ENCODE results near the gene E2F4.

E2F4 gene

DNA sequence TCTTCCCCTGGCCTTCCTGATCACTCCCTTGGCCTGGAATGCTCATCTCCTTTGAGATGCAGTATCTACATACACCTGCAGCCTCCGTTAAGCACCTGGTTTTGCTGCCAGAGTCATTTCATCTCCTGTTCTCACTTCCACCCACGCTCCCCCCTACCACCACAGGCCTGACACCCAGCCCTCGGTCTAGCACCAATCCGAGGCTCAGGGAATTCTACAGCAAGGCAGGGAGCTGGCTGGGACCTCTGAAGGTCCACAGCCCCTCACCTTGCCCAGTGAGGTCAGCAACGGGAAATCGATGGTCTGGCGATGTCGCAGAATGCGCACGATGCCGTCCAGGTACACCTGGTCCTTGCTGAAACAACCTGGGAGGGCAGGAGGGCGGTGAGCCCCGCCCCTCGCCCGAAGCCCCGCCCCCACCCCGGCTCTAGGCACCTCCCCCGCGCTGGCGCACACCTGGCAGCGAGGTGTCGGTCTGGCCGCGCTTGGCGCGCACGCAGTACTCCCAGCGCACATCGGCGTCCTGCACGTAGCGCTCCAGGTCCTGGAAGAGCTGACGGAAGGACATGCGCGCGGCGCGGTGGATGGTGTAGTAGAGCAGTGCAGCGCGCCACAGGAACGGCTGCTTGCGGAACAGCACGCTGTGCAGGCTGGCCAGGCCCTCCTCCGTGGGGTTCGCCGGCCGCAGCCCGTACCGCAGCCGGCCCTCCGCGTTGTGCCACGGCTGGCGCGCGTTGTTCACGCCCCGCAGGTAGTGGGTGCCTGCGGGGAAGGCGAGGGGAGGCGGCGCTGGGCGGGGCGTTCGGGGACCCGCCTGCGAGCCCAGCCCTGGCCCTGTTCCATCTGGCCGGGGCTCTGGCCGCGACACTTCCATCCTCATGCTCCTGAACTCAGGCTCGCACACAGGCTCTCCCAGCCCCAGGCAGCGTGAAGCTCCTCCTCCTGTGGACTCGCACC lies 13.9 kb upstream of the E2F4 start:
- DNase-seq, result peak; percentile 92

DNA sequence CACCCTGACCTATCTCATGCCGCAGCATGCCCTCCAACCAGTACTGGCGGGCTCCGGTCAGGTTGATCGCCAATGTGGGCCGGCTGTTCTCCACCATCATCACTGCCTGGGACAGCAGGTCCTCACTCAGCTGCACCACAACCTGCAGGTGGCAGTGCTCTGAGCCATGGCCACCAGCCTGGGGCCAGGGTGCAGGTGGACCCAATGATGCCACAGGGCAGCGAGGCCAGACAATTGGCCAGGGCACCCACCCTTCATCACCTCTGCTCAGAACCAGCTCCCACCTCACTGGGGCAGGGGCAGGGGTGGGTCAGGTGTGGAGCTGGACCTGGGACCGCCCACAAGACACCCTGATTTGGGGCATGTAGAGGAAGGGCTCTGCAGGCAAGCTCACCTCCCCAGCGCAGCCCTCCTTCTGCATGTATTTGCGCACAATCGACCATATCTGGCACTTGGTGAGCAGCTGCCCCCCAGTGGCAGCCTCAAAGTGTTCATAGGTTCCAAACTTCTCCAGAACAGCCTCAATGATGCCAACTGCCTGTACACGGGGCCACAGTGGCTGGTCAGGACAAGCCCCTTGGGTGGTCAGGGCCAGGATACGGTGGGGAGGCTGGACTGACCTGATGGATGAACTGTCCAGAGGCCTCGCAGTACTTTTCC lies 12.4 kb upstream of the E2F4 start:
- no peak for DNase-seq

DNA sequence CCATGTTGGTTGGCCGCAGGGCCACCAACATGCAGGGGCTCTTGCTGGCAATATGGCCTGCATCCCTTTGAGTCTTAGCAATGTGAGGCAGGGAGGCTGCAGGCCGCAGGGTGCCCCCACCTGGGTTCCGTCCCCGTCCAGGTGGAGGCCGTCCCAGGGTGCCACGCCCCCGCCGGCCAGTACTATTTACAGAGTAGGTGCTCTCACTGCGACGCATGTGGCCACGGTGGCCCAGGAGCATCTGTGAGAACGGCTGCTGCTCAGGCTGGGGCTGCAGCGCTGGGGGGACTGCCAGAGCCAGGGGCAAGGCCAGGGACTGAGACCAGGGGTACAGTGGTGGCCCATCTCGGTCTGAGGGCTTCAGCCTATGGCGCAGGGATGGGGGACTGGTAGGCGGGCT lies 11.8 kb upstream of the E2F4 start:
- no peak for DNase-seq

DNA sequence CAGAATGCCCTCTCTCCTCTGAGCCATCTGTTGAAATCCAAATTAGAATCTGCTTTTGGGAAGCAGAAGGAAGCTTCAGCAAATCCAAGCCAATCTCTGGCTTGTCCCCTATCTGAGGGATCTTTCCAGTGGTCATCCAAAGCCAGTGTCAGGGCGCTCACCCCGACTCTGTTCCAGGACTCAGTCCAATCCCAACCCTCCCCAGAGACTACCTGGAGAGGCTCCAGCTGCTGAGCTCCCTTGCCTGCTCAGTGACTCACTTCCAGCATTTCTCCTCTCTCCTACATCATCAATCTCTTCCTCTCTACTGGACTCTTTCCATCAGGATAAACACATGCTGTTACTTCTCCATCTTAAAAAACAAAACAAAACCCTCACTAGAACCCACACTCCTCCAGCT lies 10.6 kb upstream of the E2F4 start:
- no peak for DNase-seq

DNA sequence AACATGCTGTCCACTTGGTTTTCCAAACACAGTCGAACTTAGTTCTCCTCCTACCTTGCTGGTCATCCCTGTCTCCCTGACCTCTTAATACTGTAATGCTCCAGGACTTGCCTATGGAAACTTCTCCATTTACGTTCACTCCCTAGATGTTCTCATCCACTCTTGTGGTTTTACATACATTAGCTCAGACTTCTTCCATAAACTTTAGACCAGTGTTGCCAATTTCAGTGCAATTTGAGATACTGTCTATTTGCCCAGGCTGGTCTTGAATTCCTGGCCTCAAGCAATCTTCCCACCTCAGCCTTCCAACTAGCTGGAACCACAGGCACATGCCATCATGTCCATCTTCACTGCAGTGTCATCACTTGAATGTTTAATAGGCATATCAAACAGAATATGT lies 9.7 kb upstream of the E2F4 start:
- no peak for DNase-seq

DNA sequence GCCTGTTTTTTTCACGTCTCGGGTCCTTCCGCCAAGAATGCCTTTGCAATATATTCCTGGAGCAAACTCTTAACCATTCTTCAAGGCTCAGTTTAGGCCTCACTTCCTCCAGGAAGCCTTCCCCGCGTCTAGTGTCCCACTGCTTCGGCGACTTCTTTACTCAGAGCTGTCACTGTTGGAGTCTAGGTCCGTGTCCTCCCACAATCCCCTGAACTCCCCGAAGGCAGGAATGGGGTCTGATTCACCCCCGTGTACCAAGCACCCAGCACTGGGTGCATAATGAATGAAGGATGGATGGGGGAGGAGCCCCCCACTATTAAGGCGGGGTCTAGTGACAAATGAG lies 8.7 kb upstream of the E2F4 start:
- DNase-seq, result no peak

DNA sequence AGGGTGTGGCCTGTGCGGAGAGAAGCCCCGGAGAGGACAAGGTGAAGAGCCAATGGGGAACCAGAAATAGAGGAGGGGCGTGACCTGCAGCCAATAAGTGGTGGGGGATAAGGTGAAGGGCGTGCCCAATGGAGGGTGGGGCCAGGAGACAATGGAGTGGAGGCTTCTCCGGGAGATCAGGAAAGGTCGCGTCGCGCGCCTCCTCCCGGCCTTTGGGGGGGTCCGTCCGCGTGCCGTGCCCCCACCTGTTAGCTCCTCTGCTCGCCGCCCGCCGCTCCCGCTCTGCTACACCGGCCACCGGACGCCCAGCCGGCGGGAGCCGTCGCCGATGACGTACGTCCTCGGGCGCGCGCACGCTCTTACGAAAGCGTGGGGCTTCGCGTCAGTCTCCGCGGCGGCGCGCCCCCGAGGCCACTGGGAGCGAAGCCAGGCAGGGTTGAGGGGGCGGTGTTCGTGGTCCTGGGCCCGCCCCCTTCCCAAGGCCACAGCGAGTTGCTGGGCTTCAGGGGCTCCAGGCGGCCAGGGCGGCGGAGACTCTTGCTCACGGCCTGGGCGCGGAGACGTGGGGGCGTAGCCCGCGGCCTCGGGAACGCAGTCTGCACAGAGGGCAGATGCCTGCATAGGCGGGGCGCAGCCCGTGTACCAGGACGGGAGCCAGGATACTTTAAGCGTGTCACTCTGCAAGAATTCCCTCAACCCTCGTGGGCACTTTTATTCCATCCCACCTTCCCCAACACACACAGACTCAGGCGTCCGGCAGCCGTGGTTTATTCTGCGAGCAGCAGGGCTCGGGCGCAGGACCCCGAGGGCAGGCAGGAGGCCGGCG lies 8.1 kb upstream of the E2F4 start, which contains the start of gene MATCAP1:
TSS of gene MATCAP1 (minus strand) at position 337 of the 826 bp plus-strand sequence. CDS start 3,353 bp downstream, outside the sequence.
- peak; percentile 96 for DNase-seq

DNA sequence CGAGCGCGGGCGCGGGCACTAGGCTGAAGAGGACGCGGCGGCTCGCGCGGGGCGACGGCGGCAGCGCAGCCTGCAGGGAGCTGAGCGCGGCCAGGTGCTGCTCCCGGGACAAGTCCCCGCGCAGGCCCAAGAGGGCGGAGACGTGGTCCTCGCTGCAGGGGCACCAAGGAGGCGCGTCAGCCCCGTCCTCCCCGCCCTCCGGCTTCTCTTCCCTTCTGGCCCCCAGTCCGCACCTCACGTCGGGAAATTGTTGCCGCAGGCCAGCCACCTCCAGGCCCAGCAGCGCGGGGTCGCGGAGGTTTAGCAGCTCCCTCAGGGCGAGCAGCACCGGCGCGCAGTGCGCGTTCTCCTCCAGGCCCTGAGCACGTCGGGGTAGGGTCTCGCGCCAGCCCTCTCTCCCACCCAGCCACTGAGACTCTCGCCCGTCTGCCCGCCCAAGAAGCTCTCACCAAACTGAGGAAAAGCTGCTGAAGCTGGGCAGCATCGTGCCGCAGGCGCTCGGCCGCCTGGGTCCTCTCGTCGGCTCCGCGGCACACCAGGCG lies 7.4 kb upstream of the E2F4 start:
- peak; percentile 76 for DNase-seq

DNA sequence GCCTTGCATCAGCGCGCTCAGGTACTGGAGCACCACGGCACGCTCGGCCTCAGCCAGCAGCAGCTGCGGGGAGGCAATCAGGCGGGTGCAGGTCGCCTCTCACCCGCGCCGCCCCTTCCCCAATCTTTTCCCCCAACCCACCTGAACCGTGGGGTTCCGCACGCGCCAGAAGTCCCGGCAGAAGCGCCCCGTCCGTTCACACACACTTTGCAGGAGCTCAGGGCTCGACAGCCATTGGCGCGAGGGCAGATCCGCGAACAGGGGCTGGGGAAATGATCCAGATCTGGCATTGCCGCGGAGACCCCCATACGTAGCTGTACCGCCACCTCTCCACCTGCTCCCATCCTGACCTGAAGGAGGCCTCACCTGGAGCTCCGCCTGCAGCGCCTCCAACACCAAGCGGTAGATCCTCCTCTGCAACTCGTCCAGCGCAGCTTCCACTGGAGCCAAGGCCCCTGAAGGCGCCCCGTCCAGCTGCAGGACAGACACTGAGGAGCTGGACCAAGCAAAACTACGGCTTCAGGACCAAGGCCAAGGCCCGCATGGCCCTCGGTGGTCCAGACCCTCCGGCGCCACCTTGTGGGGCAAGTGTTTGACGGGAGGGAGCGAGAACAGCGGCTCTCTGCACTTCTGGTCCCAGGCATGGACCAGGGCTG lies 6.8 kb upstream of the E2F4 start:
- peak; percentile 80 for DNase-seq

DNA sequence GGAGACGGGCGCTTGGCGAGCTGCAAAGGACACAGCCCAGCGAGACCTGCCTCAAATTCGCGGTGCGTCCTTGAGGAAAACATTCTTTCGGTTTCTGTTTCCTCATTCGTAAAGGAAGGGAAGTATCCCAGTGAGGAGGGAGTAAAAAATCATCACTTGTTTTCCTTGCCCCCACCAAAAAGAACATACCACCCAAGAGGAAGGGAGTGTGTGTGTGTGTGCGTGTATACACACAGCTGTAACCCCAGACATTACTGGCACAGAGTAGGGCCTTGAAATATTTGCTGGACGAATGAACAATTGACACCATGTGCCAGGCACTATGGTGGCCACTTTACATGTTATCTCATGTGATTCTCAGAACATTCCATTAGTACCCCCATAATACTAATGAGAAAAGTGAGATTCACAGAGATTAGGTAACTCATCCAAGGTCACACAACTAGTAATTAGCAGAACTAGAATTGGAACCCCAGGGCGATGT lies 6.3 kb upstream of the E2F4 start:
- DNase-seq, result no peak

DNA sequence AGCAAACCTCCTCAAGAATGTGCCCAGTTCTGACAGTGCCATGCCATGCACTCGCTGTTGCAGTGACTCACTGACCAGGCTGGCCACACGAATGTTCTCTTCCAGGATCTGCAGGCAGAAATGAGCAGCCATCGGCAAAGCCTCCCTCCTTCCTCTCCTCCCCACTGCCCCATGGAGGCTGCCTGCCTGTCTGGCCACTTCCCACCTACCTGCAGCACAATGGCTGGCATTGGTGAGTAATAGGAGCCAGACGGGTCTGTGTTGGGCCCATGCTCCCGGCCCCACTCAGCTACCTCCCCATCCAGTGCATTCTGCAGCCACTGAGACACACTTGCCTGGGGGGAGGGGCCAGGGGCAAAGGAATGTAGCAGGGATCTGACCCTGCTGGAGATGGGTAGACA lies 5.4 kb upstream of the E2F4 start:
- no peak for DNase-seq

DNA sequence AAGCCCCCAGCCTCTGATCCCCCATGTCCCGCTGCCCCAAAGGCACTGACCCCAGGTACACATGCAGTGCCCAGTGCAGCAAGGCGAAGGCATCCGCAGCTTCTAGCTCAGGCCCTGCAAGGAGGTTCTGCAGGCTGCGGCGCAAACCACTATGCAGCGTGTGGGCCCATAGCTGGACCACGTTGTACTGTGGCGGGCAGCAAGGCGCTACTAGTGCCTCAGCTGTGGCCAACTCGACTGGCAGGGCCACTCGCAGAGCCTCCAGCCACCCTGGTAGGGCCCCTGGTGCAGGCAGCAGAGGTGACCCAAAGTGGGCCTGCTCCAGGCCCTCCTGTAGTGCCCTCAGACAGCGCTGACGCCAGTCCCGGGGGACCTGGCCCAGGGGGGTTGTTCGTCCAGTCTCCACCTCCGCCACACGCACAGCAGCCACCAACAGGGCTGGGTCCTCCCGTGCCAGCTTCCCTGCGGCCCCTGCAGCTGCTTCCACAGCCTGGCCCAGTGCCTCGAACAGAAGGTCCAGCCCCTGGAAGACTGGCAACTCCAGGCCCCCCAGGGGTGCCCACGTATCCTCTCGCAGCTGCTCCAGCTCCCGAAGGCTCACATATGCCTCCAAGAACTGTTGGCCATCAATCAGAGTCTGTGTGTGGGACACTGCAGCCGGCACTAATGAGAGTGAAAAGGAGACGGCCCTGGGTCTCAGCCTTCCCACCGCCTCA lies 4.6 kb upstream of the E2F4 start:
- DNase-seq, result no peak

DNA sequence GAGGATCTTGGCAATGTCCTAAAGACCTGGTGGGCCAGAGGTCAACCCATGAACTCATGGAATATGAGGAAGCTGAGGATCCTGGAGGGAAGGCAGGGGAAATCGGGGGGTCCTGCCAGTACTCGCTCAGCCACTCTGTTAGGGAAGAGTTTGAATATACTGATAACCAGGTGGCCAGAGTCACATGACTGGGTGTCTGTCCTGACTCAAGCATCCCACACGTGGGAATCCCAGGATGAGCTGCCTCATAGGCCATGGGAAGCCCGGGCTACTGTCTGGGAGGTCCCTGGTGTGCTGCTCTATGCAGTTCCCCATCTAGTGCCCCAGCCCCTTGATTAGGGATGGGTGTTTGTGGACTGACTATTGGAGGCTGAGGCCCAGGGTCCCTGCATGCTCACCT lies 3.6 kb upstream of the E2F4 start:
- DNase-seq, result no peak

DNA sequence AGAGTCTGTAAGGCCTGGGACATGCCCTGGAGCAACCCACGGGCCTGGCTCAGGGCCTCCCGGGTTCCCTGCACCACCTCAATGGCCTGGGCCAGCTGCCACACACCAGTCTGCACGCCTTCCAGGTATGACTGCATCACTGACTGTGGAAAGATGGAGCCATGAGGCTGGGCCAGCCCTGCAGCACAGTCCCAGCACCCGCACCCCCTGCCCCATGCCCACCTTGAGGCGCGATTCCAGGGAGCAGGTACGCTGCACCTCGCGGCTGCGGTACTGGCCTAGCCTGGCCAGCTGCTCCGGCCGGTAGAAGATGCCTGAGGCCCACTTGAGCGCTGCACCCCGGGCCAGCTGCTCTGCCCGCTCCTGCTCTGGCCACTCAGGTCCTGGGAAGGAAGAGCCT lies 3.2 kb upstream of the E2F4 start:
- DNase-seq, result no peak

DNA sequence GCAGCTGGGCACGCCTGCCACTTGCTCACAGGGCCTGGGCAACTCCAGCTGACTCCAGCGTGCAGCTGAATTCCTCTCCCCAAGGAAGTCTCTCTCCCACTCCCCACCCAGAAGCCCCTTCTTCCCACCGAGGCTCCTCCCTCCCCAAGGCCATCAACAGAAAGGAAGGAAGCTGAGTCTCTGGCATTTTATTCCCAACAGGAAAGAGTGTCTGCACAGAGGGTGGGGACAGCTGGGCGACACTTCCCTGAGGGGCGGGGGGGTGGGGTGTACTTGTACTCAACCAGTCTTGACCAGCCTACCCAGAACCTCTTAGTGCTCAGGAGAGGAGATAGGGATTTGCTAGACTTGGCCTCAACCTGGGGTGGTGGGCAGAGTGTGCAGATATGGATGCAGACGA lies 1.9 kb upstream of the E2F4 start, which contains the start of gene EXOC3L1:
TSS of gene EXOC3L1 (minus strand) at position 96 of the 400 bp plus-strand sequence. CDS start 460 bp downstream, outside the sequence.
- peak; percentile 7 for DNase-seq

DNA sequence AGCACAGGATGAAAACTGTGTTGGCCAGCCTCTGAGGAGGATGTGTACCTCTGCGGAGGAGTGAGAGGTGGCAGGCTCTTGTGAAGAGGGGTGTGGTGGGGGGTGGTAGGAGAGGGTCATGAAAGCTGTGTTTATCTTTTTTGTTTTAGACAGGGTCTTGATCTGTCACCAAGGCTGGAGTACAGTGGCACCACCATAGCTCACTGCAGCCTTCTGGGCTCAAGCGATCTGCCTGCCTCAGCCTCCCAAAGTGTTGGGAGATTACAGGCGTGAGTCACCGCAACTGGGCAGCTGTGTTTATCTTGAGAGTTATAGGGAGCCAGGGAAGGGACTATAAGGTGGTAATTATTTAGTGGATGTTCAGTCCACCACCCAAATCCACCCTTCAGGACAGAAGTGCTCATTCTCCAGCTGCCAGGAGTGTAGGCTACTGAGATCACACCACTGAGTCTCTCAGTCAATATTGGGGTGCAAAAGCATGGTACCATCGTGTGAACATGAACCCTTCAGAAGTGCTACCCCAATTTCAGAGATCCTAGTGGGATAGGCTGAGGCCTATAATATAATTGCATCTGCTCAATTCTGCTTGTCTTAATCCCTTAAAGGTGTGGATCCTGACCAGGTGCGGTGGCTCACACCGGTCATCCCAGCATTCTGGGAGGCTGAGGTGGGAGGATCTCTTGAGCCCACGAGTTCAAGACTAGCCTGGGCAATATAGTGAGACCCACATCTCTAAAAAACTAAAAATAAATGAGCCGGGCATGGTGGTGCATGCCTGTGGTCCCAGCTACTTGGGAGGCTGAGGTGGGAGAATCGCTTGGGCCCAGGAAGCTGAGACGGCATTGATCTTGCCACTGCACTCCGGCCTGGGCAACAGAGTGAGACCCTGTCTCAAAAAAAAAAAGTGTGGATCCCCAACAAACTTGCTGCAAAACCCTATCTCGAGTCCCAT lies 1.2 kb upstream of the E2F4 start:
- DNase-seq, result peak; percentile 32

DNA sequence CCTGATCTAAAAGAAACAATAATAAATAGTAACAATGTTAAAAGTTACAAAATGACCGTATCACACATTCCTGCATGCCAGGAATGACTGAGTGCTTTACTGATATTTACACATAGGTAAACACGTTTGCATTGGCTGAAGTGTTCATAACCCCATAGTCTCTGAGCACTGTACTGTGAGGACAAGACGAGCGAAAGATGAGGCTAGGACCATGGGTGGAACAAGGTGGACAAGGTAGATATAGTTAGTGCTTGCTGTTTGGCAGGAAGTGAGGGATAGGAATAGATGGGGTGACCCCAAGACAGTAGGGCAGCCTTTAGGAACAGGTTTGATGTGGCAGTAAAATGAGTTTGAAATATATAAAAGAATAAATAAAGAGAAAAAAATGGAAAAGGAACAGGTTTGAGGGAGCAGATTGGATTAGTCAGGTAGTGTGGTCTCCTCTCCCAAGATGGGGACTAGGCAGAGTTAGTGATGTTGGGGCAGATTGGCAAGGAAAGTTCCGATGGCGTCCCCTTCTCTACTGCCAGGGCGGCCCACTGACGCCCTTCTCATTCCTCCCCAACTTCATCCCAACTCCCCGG lies 452 bp upstream of the E2F4 start:
- DNase-seq, result no peak

DNA sequence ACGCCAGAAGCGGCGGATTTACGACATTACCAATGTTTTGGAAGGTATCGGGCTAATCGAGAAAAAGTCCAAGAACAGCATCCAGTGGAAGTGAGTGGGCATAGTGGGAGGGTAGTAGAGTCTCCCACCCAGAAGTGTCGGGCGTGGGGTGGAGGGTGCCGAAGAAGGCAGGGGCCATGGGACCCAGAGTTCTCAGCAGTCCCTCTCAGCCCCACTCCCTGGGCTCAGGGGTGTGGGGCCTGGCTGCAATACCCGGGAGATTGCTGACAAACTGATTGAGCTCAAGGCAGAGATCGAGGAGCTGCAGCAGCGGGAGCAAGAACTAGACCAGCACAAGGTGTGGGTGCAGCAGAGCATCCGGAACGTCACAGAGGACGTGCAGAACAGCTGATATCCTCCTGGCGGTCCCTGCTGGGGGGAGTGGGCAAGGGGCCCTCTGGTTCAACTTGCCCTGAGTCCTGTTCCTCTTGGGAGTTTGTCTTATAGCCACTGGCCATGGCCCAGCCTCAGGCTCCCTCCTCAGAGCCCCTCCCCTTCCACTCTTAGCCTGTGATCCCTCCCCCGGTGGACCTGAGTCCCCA lies 916 bp downstream of the E2F4 start:
- no peak for DNase-seq

DNA sequence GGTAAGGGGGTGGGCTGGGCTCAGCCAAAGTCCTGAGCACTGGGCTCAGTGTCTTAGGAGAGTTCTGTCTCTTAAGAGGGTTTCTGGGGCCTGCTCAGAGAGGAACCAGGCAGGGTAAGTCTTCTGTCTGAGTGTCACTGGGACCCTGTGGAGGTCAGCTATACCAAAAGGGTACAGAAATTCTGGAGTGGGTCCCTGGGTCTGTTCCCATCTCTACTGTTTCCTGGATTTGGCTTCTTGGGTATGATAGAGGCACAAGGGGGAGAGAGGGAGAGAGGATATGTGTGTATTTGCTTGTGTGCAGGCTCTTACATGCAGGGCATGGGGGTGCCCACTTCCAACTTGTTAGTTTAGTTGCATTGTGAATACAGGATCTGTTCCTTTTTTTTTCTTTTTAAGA lies 1.6 kb downstream of the E2F4 start:
- no peak for DNase-seq

DNA sequence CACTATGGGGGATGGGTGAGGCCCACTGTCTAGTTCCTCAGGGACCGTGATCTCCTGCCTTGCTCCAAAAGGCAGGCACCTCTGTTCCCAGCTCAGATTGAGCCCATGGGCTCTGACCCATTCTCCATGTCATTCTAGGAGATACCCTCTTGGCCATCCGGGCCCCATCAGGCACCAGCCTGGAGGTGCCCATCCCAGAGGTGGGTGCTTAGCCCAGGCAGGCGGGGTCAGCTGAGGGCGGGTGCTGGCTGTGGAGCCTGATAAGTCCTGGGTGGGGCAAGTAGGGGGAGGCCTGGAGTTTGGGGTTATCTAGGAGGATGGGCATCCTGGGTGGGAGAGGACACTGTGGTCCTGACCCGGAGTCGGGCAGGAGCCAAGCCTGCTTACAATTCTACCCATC lies 2.3 kb downstream of the E2F4 start:
- DNase-seq, result no peak
